DND-41 (cell line): ENCODE data around the gene METTL27.

Source experiments
- CTCF ChIP-seq: IDR thresholded peaks from 2 replicates; pipeline ENCODE4 v1.5.1; 2012; ENCODE audit warnings: borderline replicate concordance, low read length, moderate library complexity, mild to moderate bottlenecking; ENCODE audit not compliant: poor library complexity, severe bottlenecking; ENCODE audit errors: extremely low read depth
- EZH2 ChIP-seq: IDR thresholded peaks from 3 replicates; pipeline ENCODE4 v1.6.1; 2012; ENCODE audit warnings: borderline replicate concordance, low read depth, mild to moderate bottlenecking, moderate library complexity, low read length, inconsistent platforms; ENCODE audit not compliant: severe bottlenecking

- no peak for TF ChIP-seq CTCF
- TF ChIP-seq EZH2: no peak
These were observed 43.2 kb upstream of the METTL27 start for GRCh38 chr7:73885433-73885974.
